Keratinocyte (primary cell): Measurements from ENCODE around the gene GIPR. TPM values are rescaled to one million over a fixed set of nuclear protein-coding genes. Genes with fewer than 3 reads are reported as not detected.

Experiments used
- DNase-seq: peaks from one replicate; pipeline ENCODE4 v3.0.0-alpha.2; 2011; ENCODE audit warnings: low read depth, missing footprints, low spot score
- FAIRE-seq: peaks from 2 replicates; lab custom pipeline; 2011; peaks lifted over from hg19 to GRCh38; lab: Jason Lieb, UNC
- H2AFZ ChIP-seq: 2 replicates; pipeline ENCODE4 v1.6.0; 2012; ENCODE audit warnings: low read length, control low read depth, inconsistent platforms; ENCODE audit not compliant: control insufficient read depth
- H3K27ac ChIP-seq: 2 replicates; pipeline ENCODE4 v1.5.1; 2011; ENCODE audit warnings: low read length; ENCODE audit not compliant: control insufficient read depth, insufficient read depth
- H3K27me3 ChIP-seq: 3 replicates; pipeline ENCODE4 v1.6.0; 2011; ENCODE audit warnings: low read length; ENCODE audit not compliant: control insufficient read depth, insufficient read depth; ENCODE audit errors: extremely low read depth
- H3K36me3 ChIP-seq, 2 experiments: 2 replicates in 1 of 2; 3 replicates in 1 of 2; pipeline ENCODE4 v1.5.1; 2011; ENCODE audit warnings: low read length in 2 of 2, mild to moderate bottlenecking in 1 of 2; ENCODE audit not compliant: control insufficient read depth in 2 of 2, insufficient read depth in 2 of 2; ENCODE audit errors: extremely low read depth in 1 of 2
- H3K4me1 ChIP-seq: 3 replicates; pipeline ENCODE4 v1.5.1; 2011; ENCODE audit warnings: low read length; ENCODE audit not compliant: control insufficient read depth, insufficient read depth; ENCODE audit errors: extremely low read depth
- H3K4me2 ChIP-seq: 3 replicates; pipeline ENCODE4 v1.6.0; 2011; ENCODE audit warnings: low read depth, low read length; ENCODE audit not compliant: control insufficient read depth, insufficient read depth; ENCODE audit errors: extremely low read depth
- H3K4me3 ChIP-seq, 3 experiments: fragments of 200-600 bp in 1 of 3; sonication (generic) in 1 of 3; 2 replicates in 2 of 3; 3 replicates in 1 of 3; pipeline ENCODE4 v1.5.1; 2011 to 2016; ENCODE audit warnings: low read length in 3 of 3, mild to moderate bottlenecking in 3 of 3, control low read depth in 2 of 3, inconsistent platforms in 1 of 3, low read depth in 1 of 3, mixed read lengths in 1 of 3, mixed run types in 1 of 3, moderate library complexity in 1 of 3; ENCODE audit not compliant: control insufficient read depth in 2 of 3, insufficient read depth in 2 of 3; ENCODE audit errors: extremely low read depth in 1 of 3
- H3K79me2 ChIP-seq: 2 replicates; pipeline ENCODE4 v1.6.0; 2012; ENCODE audit warnings: low read length; ENCODE audit not compliant: control insufficient read depth, insufficient read depth
- H3K9ac ChIP-seq: 3 replicates; pipeline ENCODE4 v1.6.0; 2011; ENCODE audit warnings: low read length; ENCODE audit not compliant: control insufficient read depth, insufficient read depth; ENCODE audit errors: extremely low read depth
- H3K9me1 ChIP-seq: 3 replicates; pipeline ENCODE4 v1.6.0; 2011; ENCODE audit warnings: low read length; ENCODE audit not compliant: control insufficient read depth, insufficient read depth; ENCODE audit errors: extremely low read depth
- H3K9me3 ChIP-seq: 2 replicates; pipeline ENCODE4 v1.5.1; 2012; ENCODE audit warnings: low read depth, low read length; ENCODE audit not compliant: control insufficient read depth
- H4K20me1 ChIP-seq: 3 replicates; pipeline ENCODE4 v1.6.0; 2011; ENCODE audit warnings: low read length; ENCODE audit not compliant: control insufficient read depth, insufficient read depth; ENCODE audit errors: extremely low read depth
- EZH2 ChIP-seq: IDR thresholded peaks from one replicate; pipeline ENCODE4 v1.6.1; 2012; ENCODE audit warnings: inconsistent platforms, mild to moderate bottlenecking, low read length, moderate library complexity
- dilution Hi-C: fragments of 300-500 bp; cut with MboI; formaldehyde crosslinking; loops from one replicate; pipeline ENCODE4 v1.7.0; 2020; ENCODE audit warnings: low sequenced_read_pairs; ENCODE audit not compliant: extremely low pct_ligation_motif_present
- polyA plus RNA-seq, 5 experiments: library from polyadenylated mRNA; depleted of rRNA in 3 of 5; stranded (reverse) in 3 of 5; stranded (forward) in 1 of 5; unstranded in 1 of 5; fragments of >200 nt; gene quantifications; 1 replicate in 1 of 5; 2 replicates in 3 of 5; 3 replicates in 1 of 5; pipeline versions ENCODE4 v1.2.1 to v1.2.3, GENCODE V29; 2011 to 2012; ENCODE audit warnings: missing spikeins in 2 of 5, low read depth in 1 of 5, low replicate concordance in 1 of 5
- TF ChIP-seq, protein P1 (sequence below), 3 experiments: IDR thresholded peaks in 1 of 3; conservative IDR thresholded peaks in 1 of 3; optimal IDR thresholded peaks in 1 of 3; 2 replicates in 2 of 3; 3 replicates in 1 of 3; pipeline versions ENCODE3 to v1.5.1; 2011; ENCODE audit warnings: low read length in 3 of 3, mild to moderate bottlenecking in 3 of 3, moderate library complexity in 2 of 3, control low read depth in 1 of 3, inconsistent platforms in 1 of 3; ENCODE audit not compliant: insufficient read depth in 2 of 3; ENCODE audit errors: extremely low read depth in 1 of 3

GIPR gene
- polyA plus RNA-seq, 1 donor (not counting 4 experiments of a cell fraction or from before 2014, with no cell fraction given), result 1.4 TPM

DNA sequence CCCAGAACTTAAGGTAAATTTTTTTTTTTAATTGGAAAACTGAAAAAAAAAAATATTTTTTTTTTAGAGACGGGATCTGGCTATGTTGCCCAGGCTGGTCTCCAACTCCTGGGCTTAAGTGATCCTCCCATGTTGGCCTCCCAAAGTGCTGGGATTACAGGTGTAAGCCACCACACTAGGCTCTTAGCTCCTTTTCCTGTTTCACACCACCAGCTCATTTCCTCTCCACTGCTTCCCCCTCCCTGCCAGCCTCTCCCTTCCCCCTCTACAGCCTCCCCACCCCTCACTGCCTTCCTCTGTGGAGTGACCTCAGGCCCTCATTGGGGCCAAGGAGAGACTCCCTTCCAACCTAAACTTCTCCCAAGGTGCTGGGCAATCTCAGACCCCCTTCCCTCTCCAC lies 4.2 kb upstream of the GIPR start:
- Histone ChIP-seq H3K4me2 (no peak overlapping the region), H3K4me3 (no peak overlapping the region), H3K4me1 (peaks cover 8% of the 10 kb centered on the region), H3K9ac (no peak overlapping the region), H4K20me1 (no peaks in the 10 kb centered on the region), H3K9me1 (no peaks in the 10 kb centered on the region), H3K27ac (no peak overlapping the region), H3K27me3 (peaks cover 5% of the 10 kb centered on the region), H3K9me3 (no peaks in the 10 kb centered on the region), H3K79me2 (no peaks in the 10 kb centered on the region), H2AFZ (no peak overlapping the region), H3K36me3 (no peaks in the 10 kb centered on the region)
- DNase-seq (no peak), FAIRE-seq (no peak)
- no peak for TF ChIP-seq EZH2
- TF ChIP-seq, protein P1, sequence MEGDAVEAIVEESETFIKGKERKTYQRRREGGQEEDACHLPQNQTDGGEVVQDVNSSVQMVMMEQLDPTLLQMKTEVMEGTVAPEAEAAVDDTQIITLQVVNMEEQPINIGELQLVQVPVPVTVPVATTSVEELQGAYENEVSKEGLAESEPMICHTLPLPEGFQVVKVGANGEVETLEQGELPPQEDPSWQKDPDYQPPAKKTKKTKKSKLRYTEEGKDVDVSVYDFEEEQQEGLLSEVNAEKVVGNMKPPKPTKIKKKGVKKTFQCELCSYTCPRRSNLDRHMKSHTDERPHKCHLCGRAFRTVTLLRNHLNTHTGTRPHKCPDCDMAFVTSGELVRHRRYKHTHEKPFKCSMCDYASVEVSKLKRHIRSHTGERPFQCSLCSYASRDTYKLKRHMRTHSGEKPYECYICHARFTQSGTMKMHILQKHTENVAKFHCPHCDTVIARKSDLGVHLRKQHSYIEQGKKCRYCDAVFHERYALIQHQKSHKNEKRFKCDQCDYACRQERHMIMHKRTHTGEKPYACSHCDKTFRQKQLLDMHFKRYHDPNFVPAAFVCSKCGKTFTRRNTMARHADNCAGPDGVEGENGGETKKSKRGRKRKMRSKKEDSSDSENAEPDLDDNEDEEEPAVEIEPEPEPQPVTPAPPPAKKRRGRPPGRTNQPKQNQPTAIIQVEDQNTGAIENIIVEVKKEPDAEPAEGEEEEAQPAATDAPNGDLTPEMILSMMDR (optimal IDR thresholded peaks at IDR 0.05 in 1 of 3, IDR thresholded peaks at IDR 0.05 in 1 of 3, conservative IDR thresholded peaks at IDR 0.05 in 1 of 3; ENCODE audit: extremely low read depth in 1 of 3, insufficient read depth in 2 of 3, low read length in 3 of 3), result no peak
- dilution Hi-C loops, result no loop called here

DNA sequence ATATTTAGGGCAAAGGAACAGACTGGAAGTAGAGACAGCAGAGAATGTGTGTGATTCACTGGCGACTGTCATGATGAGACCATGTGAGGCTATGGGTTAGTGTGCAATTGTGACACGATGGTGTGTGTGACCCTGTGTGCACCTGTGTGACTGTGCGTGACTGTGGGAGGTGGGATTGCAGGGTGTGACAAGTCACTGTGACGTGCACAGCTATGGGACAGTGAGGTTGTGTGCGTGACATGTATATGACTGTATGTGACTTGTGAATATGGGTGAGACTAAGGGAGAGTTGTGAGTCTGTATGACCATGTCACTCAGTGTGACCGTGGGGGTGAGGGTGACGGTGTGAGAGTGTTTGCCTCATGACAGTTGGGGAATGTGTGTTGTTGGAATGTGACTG lies 3.4 kb upstream of the GIPR start:
- no peak overlapping the region for H3K27ac ChIP-seq
- DNase-seq (no peak), FAIRE-seq (no peak)
- peaks cover 14% of the 10 kb centered on the region for H3K4me1 ChIP-seq
- no peaks in the 10 kb centered on the region for H3K9me3 ChIP-seq
- no peak for TF ChIP-seq EZH2
- TF ChIP-seq, protein P1 (optimal IDR thresholded peaks at IDR 0.05 in 1 of 3, IDR thresholded peaks at IDR 0.05 in 1 of 3, conservative IDR thresholded peaks at IDR 0.05 in 1 of 3; ENCODE audit: extremely low read depth in 1 of 3, insufficient read depth in 2 of 3, low read length in 3 of 3), result no peak
- no peaks in the 10 kb centered on the region for H3K9me1 ChIP-seq
- H3K79me2 ChIP-seq, result no peaks in the 10 kb centered on the region
- H3K4me2 ChIP-seq, result no peak overlapping the region
- no peaks in the 10 kb centered on the region for H3K36me3 ChIP-seq
- H3K9ac ChIP-seq, result no peak overlapping the region
- H2AFZ ChIP-seq, result no peak overlapping the region
- no peak overlapping the region for H3K4me3 ChIP-seq
- peaks cover 7% of the 10 kb centered on the region for H3K27me3 ChIP-seq
- H4K20me1 ChIP-seq, result no peaks in the 10 kb centered on the region
- dilution Hi-C loops, result no loop called here
